Measurements from ENCODE around the gene HSD17B14. TPM values are rescaled to one million over a fixed set of nuclear protein-coding genes. Genes with fewer than 3 reads are reported as not detected.
"Not testable (repeated sequence)": the region's sequence is repeated elsewhere in the genome, so short reads cannot be mapped to it uniquely, and the experiment has no call there.

The HSD17B14 gene
- total and polyA plus RNA-seq, 2 donors = 3.4 to 18.6 TPM

DNA sequence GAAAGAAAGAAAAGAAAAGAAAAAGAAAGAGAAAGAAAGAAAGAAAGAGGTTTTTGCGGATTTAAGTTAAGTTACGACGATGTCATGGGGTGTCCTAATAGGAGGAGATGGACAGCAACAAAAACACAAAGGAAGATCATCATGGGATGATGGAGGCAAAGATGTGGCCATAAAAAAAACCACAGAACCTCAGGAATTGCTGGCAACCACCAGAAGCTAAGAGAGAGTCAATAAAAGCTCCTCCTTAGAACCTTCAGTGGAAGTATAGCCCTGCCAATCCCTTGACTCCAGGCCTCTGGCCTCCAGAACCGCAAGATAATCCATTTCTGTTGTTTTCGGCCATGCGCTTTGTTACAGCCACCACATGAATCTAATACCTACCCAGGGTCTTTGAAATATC, 20.6 kb upstream of the HSD17B14 start:
- 96% methylated on average over 6 of the region's 6 CpGs for WGBS
- Histone ChIP-seq H3K27ac (ENCODE audit: low read depth) (no peak overlapping the region), H3K36me3 (ENCODE audit: insufficient read depth) (peaks cover 4% of the 10 kb centered on the region), H3K4me3 (ENCODE audit: low read depth, low read length) (no peak overlapping the region), H3K4me1 (ENCODE audit: insufficient read depth) (no peaks in the 10 kb centered on the region)
- DNase-seq (ENCODE audit: extremely low spot score) = no peak

DNA sequence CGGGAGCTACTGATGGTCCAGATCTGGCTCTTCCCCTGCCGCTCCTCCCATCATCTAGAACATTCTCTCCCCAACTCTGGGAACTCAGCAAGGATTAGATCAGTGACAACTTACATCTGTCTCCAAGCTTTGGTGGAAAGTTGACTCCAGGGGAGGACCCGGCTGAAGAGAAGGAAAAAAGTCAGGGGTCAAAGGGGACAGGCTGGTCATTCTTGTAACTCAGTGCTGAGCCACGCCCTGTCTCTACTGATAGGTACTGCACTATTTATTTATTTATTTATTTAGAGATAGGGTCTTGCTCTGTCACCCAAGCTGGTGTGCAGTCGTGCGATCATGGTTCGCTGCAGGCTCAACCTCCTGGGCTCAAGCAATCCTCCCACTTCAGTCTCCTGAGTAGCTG, 17.8 kb upstream of the HSD17B14 start:
- peaks cover 4% of the 10 kb centered on the region for H3K36me3 ChIP-seq (ENCODE audit: insufficient read depth)
- H3K4me1 ChIP-seq (ENCODE audit: insufficient read depth) = no peaks in the 10 kb centered on the region
- WGBS = 82% methylated on average over 7 of the region's 7 CpGs
- no peak for DNase-seq (ENCODE audit: extremely low spot score)
- no peak overlapping the region for H3K4me3 ChIP-seq (ENCODE audit: low read depth, low read length)
- no peak overlapping the region for H3K27ac ChIP-seq (ENCODE audit: low read depth)

GRCh38 chr19:48853483-48853882, 17.2 kb upstream of the HSD17B14 start:
- no peak for DNase-seq (ENCODE audit: extremely low spot score)
- Histone ChIP-seq H3K4me1 (ENCODE audit: insufficient read depth) (no peaks in the 10 kb centered on the region), H3K27ac (ENCODE audit: low read depth) (no peak overlapping the region), H3K36me3 (ENCODE audit: insufficient read depth) (peaks cover 4% of the 10 kb centered on the region), H3K4me3 (ENCODE audit: low read depth, low read length) (no peak overlapping the region)
- 91% methylated on average over 8 of the region's 8 CpGs for WGBS

GRCh38 chr19:48852292-48852691, 16.0 kb upstream of the HSD17B14 start:
- Histone ChIP-seq H3K27ac (ENCODE audit: low read depth) (no peak overlapping the region), H3K4me1 (ENCODE audit: insufficient read depth) (no peaks in the 10 kb centered on the region), H3K36me3 (ENCODE audit: insufficient read depth) (peaks cover 4% of the 10 kb centered on the region), H3K4me3 (ENCODE audit: low read depth, low read length) (no peak overlapping the region)
- DNase-seq (ENCODE audit: extremely low spot score) = no peak
- WGBS = 88% methylated on average over 4 of the region's 4 CpGs

DNA sequence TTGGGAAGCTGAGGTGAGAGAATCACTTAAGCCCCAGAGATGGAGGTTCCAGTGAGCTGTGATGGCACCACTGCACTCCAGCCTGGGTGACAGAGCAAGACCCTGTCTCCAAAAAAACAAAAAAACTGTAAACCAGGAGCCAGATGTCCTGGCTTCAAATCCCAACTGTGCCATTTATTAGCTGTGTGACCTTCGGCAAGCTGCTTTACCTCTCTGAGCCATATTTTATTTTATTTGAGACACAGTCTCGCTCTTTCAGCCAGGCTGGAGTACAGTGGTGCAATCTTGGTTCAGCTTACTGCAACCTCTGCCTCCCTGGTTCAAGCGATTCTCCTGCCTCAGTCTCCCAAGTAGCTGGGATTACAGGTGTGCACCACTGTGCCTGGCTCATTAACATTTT, 10.4 kb upstream of the HSD17B14 start:
- not testable (repeated sequence) for DNase-seq (ENCODE audit: extremely low spot score); H3K4me3 ChIP-seq (ENCODE audit: low read depth, low read length); H3K36me3 ChIP-seq (ENCODE audit: insufficient read depth); H3K4me1 ChIP-seq (ENCODE audit: insufficient read depth); H3K27ac ChIP-seq (ENCODE audit: low read depth)
- 94% methylated on average over 3 of the region's 3 CpGs for WGBS

DNA sequence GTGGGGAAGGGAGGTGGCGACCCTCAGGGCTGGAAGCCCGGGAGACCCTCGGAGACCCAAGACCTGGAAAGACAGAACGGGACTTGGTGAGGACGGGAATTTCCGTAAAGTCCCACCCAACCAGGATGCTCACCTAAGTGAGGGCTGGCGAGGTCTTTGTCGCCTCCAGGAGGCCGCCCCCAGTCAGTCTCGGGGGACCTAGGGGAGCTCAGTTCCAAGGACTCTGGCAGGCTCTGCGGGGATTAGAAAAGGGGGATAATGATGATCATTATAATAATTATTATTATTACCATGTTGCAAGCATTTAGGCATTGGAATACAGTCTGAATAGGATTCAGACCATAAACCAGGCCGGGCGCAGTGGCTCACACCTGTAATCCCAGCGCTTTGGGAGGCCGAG, 9.1 kb upstream of the HSD17B14 start:
- Histone ChIP-seq H3K4me3 (ENCODE audit: low read depth, low read length) (no peak overlapping the region), H3K36me3 (ENCODE audit: insufficient read depth) (no peaks in the 10 kb centered on the region), H3K4me1 (ENCODE audit: insufficient read depth) (no peaks in the 10 kb centered on the region), H3K27ac (ENCODE audit: low read depth) (no peak overlapping the region)
- 96% methylated on average over 15 of the region's 15 CpGs for WGBS
- no peak for DNase-seq (ENCODE audit: extremely low spot score)

DNA sequence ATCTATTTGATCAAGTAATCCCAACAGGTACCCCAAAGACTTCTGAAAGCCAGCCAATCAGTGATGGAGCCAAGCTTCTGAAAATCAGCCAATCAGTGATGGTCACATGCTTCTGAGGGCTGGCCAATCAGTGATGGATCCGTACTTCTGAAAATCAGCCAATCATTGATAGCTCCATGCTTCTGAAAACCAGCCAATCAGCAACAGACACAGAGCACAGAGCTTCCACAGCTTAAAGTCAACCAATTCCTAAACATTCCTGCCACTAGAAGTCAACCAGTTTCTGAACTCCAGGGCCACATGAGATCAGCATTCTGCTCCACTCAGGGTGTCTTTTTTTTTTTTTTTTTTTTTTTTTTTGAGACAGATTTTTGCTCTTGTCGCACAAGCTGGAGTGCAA, 8.2 kb upstream of the HSD17B14 start:
- Histone ChIP-seq H3K36me3 (ENCODE audit: insufficient read depth) (no peaks in the 10 kb centered on the region), H3K4me1 (ENCODE audit: insufficient read depth) (no peaks in the 10 kb centered on the region), H3K4me3 (ENCODE audit: low read depth, low read length) (no peak overlapping the region), H3K27ac (ENCODE audit: low read depth) (no peak overlapping the region)
- DNase-seq (ENCODE audit: extremely low spot score) = no peak
- 87% methylated on average over 2 of the region's 2 CpGs for WGBS

DNA sequence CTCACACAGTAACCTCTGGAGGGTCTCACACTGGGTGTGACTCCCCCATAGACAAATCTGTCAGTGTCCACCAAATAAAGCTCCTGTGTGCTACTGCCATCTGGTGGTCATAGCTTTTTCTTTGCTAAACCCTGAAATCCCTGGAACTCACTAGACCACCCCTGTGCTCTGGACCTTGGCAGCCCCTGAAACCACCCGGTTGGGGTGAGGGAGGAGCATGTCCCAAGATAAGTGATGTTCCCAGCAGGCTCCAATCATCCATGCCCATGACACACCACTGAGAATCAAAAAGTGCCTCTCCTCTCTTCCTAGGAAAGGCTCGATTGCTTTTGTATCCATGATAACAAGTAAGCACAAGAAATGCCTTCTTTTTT, 6.5 kb upstream of the HSD17B14 start:
- DNase-seq (ENCODE audit: extremely low spot score) = no peak
- Histone ChIP-seq H3K27ac (ENCODE audit: low read depth) (no peak overlapping the region), H3K4me1 (ENCODE audit: insufficient read depth) (no peaks in the 10 kb centered on the region), H3K36me3 (ENCODE audit: insufficient read depth) (no peaks in the 10 kb centered on the region), H3K4me3 (ENCODE audit: low read depth, low read length) (no peak overlapping the region)
- 43% methylated on average over 2 of the region's 2 CpGs for WGBS

DNA sequence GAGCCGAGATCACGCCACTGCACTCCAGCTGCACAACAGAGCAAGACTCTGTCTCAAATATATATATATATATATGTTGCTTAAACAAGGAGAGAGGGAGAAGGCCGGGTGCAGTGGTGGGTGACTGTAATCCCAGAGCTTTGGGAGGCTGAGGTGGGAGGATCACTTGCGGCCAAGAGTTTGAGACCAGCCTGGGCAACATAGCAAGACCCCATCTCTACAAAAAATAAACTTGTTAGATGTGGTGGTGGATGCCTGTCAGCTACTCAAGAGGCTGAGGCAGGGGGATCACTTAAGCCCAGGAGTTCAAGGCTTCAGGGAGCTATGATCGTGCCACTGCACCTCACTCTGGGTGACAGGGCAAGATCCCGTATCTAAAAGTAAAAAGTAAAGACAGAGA, 5.3 kb upstream of the HSD17B14 start:
- Histone ChIP-seq H3K27ac (ENCODE audit: low read depth) (no peak overlapping the region), H3K36me3 (ENCODE audit: insufficient read depth) (no peaks in the 10 kb centered on the region), H3K4me1 (ENCODE audit: insufficient read depth) (no peaks in the 10 kb centered on the region), H3K4me3 (ENCODE audit: low read depth, low read length) (no peak overlapping the region)
- WGBS = 94% methylated on average over 6 of the region's 6 CpGs
- DNase-seq (ENCODE audit: extremely low spot score) = no peak

DNA sequence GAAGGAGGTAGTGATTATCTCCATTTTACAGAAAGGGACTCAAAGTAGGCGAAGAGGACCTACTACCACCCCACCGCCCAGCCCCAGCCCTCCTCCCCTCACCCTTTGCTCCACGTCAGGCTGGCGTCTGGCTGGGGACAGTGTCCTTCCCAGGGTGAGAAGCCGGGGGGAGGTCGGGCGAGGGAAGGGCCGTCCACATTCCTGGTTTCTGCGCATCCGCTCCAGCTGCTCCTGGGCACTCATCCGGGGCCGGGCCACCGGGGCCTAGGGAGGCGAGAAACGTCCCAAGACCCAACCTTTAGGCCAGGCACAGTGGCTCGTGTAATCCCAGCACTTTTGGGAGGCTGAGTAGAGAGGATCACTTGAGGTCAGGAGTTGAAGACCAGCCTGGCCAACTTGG, 4.8 kb upstream of the HSD17B14 start:
- Histone ChIP-seq H3K36me3 (ENCODE audit: insufficient read depth) (no peaks in the 10 kb centered on the region), H3K4me3 (ENCODE audit: low read depth, low read length) (no peak overlapping the region), H3K4me1 (ENCODE audit: insufficient read depth) (no peaks in the 10 kb centered on the region), H3K27ac (ENCODE audit: low read depth) (no peak overlapping the region)
- no peak for DNase-seq (ENCODE audit: extremely low spot score)
- 88% methylated on average over 16 of the region's 16 CpGs for WGBS

DNA sequence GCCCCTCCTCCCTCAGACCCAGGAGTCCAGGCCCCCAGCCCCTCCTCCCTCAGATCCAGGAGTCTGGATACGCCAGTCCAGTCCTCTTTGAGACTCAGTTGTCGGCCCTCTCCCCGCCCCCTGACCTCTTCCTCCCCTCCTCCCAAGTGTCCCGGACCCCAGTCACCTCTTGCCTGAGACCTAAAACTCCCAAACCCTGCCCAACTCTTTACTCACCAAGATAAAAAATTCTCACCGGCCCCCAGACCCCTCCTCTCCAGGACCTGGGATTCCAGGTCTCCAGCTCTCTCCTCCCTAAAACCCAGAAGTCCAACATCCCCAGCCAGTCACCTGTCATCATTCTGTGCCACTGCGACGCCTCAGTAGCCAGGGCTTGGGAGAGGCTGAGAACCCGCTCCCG, 1.4 kb upstream of the HSD17B14 start:
- H3K36me3 ChIP-seq (ENCODE audit: insufficient read depth) = no peaks in the 10 kb centered on the region
- H3K4me3 ChIP-seq (ENCODE audit: low read depth, low read length) = no peak overlapping the region
- H3K27ac ChIP-seq (ENCODE audit: low read depth) = no peak overlapping the region
- 57% methylated on average over 9 of the region's 9 CpGs for WGBS
- no peak for DNase-seq (ENCODE audit: extremely low spot score)
- peaks cover 2% of the 10 kb centered on the region for H3K4me1 ChIP-seq (ENCODE audit: insufficient read depth)

DNA sequence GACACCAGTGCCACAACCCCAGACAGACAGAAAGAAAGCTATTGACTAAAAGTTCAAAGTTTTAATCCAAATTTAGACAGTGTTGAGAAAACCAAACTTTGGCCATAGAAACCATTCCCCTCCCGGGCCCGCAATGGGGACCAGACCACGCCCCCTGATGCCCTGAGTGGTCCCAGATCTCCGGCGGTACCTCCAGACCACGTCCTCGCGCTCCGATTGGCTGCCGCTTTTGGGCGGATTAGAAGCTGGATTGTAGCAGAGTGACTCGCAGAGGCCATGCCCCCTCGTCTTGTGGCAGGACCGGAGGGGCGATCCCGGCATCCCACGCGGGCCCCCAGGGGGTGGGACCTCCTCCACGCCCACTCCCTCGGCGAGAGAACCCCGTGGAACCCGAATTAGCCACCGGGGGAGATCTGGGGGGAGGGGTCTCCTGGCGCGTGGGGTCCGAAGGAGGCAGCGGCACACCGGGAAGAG, 797 bp upstream of the HSD17B14 start:
- DNase-seq (ENCODE audit: extremely low spot score) = no peak
- no peaks in the 10 kb centered on the region for H3K36me3 ChIP-seq (ENCODE audit: insufficient read depth)
- 5% methylated on average over 29 of the region's 29 CpGs for WGBS
- peak overlapping the region; percentile 68 for H3K27ac ChIP-seq (ENCODE audit: low read depth)
- H3K4me3 ChIP-seq (ENCODE audit: low read depth, low read length) = no peak overlapping the region
- H3K4me1 ChIP-seq (ENCODE audit: insufficient read depth) = peaks cover 2% of the 10 kb centered on the region

GRCh38 chr19:48835734-48836088, 580 bp downstream of the HSD17B14 start:
- Histone ChIP-seq H3K4me3 (ENCODE audit: low read depth, low read length) (peak overlapping the region; percentile 41), H3K4me1 (ENCODE audit: insufficient read depth) (peaks cover 2% of the 10 kb centered on the region), H3K36me3 (ENCODE audit: insufficient read depth) (no peaks in the 10 kb centered on the region), H3K27ac (ENCODE audit: low read depth) (peak overlapping the region; percentile 83)
- DNase-seq (ENCODE audit: extremely low spot score) = no peak
- 4% methylated on average over 12 of the region's 12 CpGs for WGBS

DNA sequence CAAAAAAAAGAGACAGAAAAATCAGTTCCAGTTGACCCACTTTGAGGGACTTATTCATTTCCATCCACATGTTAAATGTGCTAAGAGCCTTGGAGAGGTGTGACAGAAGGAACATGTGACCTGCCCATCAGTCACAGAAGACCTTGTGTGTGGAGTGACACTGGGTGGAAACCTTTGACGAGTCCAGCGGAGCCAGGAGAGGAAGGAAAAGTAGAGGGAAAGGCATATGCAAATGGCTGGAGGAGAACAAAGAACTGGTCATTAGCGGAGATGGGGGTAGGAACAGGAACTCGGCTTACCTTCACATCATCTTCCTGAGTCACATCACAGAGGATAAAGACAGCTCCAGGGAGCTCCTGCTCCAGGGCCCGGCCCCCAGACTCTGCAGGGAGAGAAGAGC, 2.3 kb downstream of the HSD17B14 start:
- Histone ChIP-seq H3K36me3 (ENCODE audit: insufficient read depth) (no peaks in the 10 kb centered on the region), H3K4me3 (ENCODE audit: low read depth, low read length) (no peak overlapping the region), H3K27ac (ENCODE audit: low read depth) (no peak overlapping the region), H3K4me1 (ENCODE audit: insufficient read depth) (peaks cover 2% of the 10 kb centered on the region)
- 86% methylated on average over 5 of the region's 5 CpGs for WGBS
- DNase-seq (ENCODE audit: extremely low spot score) = no peak

GRCh38 chr19:48833049-48833448, 3.2 kb downstream of the HSD17B14 start:
- WGBS = 67% methylated on average over 5 of the region's 5 CpGs
- DNase-seq (ENCODE audit: extremely low spot score) = no peak
- Histone ChIP-seq H3K36me3 (ENCODE audit: insufficient read depth) (no peaks in the 10 kb centered on the region), H3K4me3 (ENCODE audit: low read depth, low read length) (no peak overlapping the region), H3K27ac (ENCODE audit: low read depth) (no peak overlapping the region), H3K4me1 (ENCODE audit: insufficient read depth) (peaks cover 2% of the 10 kb centered on the region)
